HG02943 (cell line): ENCODE data around the gene AGAP1.
"Not testable (repeated sequence)": the region's sequence is repeated elsewhere in the genome, so short reads cannot be mapped to it uniquely, and the experiment has no call there.

Experiments
- ATAC-seq: cut with Tn5 transposase; IDR thresholded peaks from one replicate; pipeline ENCODE4 v1.9.1; 2021; ENCODE audit warnings: mild to moderate bottlenecking, low read depth, moderate library complexity; ENCODE audit not compliant: unreplicated experiment

The AGAP1 gene

DNA sequence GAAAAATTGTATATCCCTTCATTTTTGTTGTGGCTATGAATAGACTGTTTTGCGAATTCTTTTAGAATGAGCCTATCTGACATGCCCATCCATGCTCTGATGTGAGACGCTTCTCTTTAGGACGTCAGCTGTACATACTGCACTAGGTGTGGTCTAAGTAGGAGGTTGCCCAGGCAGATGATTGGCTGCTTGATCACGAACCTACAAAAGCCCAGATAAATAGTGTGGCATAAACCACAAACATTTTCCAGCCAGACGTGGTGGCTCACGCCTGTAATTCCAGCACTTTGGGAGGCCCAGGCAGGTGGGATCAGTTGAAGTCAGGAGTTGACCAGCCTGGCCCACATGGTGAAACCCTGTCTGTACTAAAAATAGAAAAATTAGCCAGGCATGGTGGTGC, 251.8 kb downstream of the AGAP1 start:
- no peak for ATAC-seq

GRCh38 chr2:235746257-235746934, 252.6 kb downstream of the AGAP1 start:
- no peak for ATAC-seq

GRCh38 chr2:235747001-235747785, 253.3 kb downstream of the AGAP1 start:
- no peak for ATAC-seq

DNA sequence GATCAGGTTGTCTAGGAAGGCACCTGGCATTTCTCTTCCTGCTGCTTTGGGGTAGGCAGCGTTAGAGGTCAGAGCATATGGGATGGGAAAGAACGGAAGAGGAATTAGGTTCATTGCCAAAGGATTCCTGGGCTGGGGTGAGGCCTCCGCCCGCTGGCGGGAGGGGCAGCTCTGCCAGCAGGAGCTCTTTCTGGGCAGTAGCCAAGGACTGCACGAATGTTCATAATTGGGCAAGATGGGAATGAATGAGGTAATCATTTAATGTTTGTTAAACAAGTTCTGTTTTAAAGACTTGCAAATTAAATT, 253.9 kb downstream of the AGAP1 start:
- ATAC-seq: no peak

GRCh38 chr2:235749121-235749770, 255.4 kb downstream of the AGAP1 start:
- no peak for ATAC-seq

DNA sequence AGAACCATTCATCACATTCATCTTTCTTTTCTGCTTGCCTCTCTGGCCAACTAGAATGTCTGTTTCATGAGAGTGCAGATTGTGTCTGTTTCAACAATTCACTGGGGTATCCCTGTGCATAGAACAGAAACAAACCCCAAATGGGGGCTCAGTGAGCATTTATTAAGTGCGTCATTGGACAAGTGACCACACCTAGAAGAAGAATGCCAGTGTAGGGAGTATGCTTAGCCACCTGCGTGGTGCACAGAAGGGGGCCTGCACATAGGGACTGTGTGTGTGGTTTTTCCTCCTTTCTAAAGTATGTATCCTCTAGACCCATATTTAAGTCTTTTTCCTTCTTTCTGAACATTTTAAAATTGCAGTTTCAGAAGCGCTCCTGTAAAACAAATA, 255.9 kb downstream of the AGAP1 start:
- ATAC-seq: no peak

DNA sequence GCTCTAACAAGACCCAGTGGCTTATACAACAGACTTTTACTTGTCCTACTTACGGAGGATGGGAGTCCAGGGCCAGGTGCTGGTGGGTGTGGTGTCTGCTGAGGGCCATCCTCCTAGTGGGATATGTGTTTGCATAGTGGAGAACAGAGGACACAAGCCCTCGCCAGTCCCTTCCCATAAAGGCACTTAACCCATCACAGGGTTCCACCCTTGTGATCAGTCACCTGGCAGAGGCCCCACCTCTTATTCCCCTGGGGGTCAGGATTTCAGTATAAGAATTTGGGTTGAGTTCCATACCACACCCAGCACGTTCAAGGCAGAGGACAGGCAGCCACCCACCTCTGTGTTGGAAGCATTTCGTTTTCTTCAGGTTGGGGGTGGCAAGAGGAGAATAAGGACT, 259.0 kb downstream of the AGAP1 start:
- ATAC-seq: no peak

- ATAC-seq: no peak
Measured at GRCh38 chr2:235754357-235755207, 260.7 kb downstream of the AGAP1 start.

DNA sequence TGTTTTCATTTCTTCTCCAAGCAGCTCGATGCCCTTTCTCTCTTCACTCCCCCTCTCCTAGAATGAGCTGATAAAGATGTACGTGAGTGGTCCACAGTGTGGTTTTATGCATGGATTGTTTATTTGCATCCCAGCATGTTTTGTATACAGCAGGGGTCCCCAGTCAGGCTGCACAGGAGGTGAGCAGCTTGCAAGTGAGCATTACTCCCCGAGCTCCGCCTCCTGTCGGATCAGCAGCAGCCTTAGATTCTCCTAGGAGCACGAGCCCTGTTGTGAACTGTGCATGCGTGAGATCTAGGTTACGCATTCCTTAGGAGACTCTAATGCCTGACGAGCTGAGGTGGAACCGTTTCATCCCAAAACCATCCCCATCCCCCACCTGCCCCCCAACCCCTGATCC, 262.6 kb downstream of the AGAP1 start:
- ATAC-seq: no peak

DNA sequence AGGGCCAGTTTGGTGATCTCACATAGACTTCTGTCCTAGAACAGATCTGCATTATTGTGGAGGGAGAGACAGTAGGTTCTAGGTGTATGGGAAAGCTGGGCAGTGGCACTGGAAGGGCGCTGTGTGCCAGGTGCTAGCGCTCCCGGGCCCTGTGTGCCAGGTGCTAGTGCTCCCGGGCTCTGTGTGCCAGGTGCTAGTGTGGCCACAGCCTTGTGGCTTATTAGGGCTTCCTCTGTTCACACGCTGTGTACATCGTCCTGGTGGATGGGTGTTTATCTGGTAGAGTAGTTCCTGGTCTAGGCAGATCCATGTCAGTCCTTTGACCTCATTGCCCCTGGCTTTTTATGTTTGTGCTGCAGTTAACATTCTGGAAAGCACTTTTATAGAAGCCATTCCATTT, 263.4 kb downstream of the AGAP1 start:
- ATAC-seq: no peak

DNA sequence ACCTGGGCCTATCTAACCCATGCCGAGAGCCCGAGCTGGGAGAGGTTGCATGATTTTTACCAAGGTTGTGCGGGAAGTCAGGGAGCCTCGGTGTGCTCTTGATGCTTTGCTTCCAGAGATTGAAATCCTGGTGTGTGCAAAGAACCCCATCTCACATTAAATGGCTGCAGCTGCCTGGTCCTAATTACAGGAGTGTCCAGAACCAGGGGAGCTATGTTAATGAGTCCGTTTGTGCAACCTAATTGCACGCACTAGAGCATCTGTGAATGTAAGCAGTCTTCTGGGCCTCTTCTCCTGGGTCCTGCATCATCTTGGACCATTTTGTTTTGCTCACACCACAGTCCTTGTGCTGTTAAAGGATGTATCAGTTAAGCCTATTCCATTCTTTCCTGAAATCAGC, 263.8 kb downstream of the AGAP1 start:
- ATAC-seq: no peak

DNA sequence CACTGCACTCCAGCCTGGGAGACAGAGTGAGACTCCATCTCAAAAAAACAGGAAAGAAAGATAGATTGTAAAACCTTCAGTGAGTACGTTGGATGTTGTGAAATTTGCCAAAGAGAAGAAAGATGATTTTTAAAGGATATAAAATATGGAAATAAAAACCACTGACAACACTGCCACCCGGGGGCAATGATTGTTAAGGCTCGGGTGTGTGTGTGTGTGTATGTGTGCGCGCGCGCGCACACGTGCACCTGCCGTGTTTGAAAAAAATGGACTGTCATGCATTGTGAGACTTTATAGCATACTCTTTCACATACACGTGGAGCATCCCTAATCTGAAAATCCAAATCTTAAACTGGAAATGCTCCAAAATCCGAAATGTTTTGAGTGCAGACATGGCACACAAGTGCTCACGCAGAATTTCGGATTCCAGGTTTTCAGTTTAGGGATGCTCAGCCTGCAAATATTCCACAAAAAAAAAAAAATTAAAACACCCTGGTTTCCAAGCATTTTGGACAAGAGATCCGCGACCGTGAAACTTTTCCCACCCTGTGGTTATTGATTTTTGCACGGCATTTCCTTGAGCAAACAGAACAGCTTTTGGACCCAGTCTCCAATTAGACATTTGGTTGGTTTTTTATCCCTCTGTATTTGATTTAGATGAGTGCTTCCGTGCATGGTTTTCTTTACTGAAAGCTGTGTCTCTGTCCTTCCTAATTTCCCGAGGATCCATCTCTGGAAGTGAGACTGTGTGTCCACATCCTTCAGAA, 269.2 kb downstream of the AGAP1 start:
- ATAC-seq: no peak

DNA sequence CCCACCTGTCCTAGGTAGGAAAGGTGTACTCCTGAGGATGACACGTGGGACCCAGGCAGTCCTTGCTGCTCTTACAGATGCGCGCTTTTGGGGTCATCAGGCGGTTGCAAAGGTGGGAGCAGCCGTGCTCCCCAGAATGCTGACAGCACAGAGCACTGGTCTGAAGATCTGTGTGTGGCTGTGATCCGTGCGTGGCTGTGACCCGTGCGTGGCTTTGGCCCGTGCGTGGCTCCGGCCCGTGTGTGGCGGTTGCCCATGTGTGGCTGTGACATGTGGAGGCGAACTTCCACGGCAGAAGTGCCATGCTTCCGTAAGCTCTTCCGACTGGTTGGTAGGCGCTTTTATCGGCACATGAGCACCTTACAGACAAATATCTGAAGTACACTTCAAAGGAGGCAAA, 270.0 kb downstream of the AGAP1 start:
- ATAC-seq: no peak

- not testable (repeated sequence) for ATAC-seq
Measured at GRCh38 chr2:235764478-235764877, 270.6 kb downstream of the AGAP1 start.

- ATAC-seq: no peak
Measured at GRCh38 chr2:235765181-235765820, 271.5 kb downstream of the AGAP1 start.

DNA sequence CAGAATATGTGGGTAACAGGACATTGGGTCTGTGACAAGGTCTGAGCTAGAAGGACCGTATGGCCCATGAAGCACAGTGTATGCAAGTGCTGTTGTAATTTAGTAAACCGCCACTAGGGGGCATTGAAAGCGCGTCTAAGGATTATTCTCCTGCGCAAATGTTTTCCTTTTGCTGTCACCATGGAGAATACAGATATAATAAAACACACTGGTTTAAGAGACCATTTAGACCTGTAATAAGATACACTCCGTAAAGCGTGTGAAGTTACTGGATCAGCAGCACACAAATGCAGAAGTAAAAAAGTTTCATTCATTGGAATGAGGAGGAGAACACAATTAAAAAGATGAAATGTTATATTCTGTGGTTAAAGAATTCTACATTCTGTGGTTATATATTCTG, 272.4 kb downstream of the AGAP1 start:
- no peak for ATAC-seq

DNA sequence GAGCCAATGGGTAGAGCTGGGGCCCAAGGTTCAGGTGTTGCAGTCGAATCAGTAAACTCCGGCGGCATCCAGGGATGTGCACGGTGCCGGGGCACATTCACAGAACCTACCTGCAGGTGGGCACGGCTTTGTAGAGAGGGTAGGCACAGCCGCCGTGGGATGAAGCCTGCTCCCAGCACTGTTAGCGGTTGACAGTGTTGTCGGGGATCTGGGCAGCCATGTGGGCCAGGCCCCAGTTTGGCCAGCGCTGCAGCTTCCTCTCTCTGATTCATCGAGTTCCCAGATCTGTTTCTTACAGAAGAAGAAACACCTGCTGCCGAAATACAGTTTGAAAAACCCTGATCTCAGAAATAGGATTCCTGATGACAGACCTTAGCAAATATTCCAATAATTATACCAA, 274.8 kb downstream of the AGAP1 start:
- no peak for ATAC-seq

DNA sequence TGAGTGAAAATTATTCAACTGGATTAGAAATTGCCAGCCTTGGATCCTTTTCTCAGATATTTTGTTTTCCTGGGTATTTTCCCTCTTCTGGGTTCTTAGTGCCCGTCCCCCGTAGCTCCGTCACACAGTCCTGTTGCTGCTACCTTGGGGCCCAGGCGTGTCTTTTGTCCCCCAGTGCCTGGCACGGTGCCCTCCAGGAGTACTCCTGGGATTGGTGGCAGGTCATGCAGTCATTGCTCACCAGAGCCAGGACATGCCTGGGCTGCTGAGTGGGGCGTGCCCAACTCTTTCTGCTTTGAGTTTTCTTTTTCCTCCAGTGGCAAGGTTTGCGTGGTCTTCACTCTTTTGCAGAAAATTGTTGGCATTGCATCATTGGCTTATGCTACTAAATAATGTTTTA, 275.2 kb downstream of the AGAP1 start:
- ATAC-seq: no peak

- ATAC-seq: no peak
Measured at GRCh38 chr2:235770909-235771820, 277.3 kb downstream of the AGAP1 start.
